OCI-LY3 (cell line): ENCODE results near the gene PPP1R15A.
"Not testable (repeated sequence)": the region's sequence is repeated elsewhere in the genome, so short reads cannot be mapped to it uniquely, and the experiment has no call there.

Experiments used
- H2AFZ ChIP-seq: fragments of 200-600, 300-600 bp; shearing (Covaris generic); 2 replicates; pipeline ENCODE4 v1.6.0; 2014; ENCODE audit warnings: antibody characterized with exemption, low read depth, low read length
- H3K27ac ChIP-seq: fragments of 200-600, 300-600 bp; sonication (generic); 2 replicates; pipeline ENCODE4 v1.5.1; 2014; ENCODE audit warnings: mild to moderate bottlenecking, low read length, moderate library complexity, mixed read lengths
- H3K27me3 ChIP-seq: fragments of 200-600, 300-600 bp; sonication (generic); 2 replicates; pipeline ENCODE4 v1.6.1; 2014; ENCODE audit warnings: low read depth, low read length, mixed read lengths
- H3K36me3 ChIP-seq: fragments of 200-600, 300-600 bp; sonication (generic); replicated peaks from 2 replicates; pipeline ENCODE3; 2014; ENCODE audit warnings: low read depth, low read length, mixed read lengths
- H3K4me1 ChIP-seq: fragments of 300-600, 200-600 bp; sonication (generic); 2 replicates; pipeline ENCODE4 v1.6.1; 2014; ENCODE audit warnings: low read length, mixed read lengths
- H3K4me2 ChIP-seq: fragments of 200-600, 300-600 bp; sonication (generic); 2 replicates; pipeline ENCODE4 v1.6.1; 2014; ENCODE audit warnings: low read length, mixed read lengths
- H3K4me3 ChIP-seq: fragments of 300-600, 200-600 bp; sonication (generic); 2 replicates; pipeline ENCODE4 v1.5.1; 2014; ENCODE audit warnings: antibody characterized with exemption, mild to moderate bottlenecking, low read length, moderate library complexity
- H3K79me2 ChIP-seq: fragments of 300-600, 200-600 bp; shearing (Covaris generic); 2 replicates; pipeline ENCODE4 v1.6.1; 2014; ENCODE audit warnings: mild to moderate bottlenecking, low read length, mixed read lengths
- H3K9ac ChIP-seq: fragments of 300-600, 200-600 bp; shearing (Covaris generic); 2 replicates; pipeline ENCODE4 v1.6.0; 2014; ENCODE audit warnings: mild to moderate bottlenecking, low read length, moderate library complexity
- H3K9me3 ChIP-seq: fragments of 200-600, 300-600 bp; shearing (Covaris generic); 2 replicates; pipeline ENCODE4 v1.6.1; 2014; ENCODE audit warnings: low read length, mixed read lengths; ENCODE audit not compliant: insufficient read depth
- H4K20me1 ChIP-seq: fragments of 200-600, 300-600 bp; sonication (generic); 2 replicates; pipeline ENCODE4 v1.6.1; 2016; ENCODE audit warnings: low read length, mixed read lengths; ENCODE audit not compliant: insufficient read depth
- CTCF ChIP-seq: fragments of 200-600, 300-600 bp; sonication (generic); IDR thresholded peaks from 2 replicates; pipeline ENCODE4 v1.5.1; 2014; ENCODE audit warnings: antibody characterized with exemption, low read length, low read depth
- EZH2phosphoT487 ChIP-seq: fragments of 200-600 bp; shearing (Covaris generic); IDR thresholded peaks from 2 replicates; pipeline ENCODE4 v1.6.1; 2018; ENCODE audit warnings: antibody characterized with exemption, mixed run types, low read depth

The PPP1R15A gene

DNA sequence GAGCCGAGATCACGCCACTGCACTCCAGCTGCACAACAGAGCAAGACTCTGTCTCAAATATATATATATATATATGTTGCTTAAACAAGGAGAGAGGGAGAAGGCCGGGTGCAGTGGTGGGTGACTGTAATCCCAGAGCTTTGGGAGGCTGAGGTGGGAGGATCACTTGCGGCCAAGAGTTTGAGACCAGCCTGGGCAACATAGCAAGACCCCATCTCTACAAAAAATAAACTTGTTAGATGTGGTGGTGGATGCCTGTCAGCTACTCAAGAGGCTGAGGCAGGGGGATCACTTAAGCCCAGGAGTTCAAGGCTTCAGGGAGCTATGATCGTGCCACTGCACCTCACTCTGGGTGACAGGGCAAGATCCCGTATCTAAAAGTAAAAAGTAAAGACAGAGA is 30.6 kb upstream of the PPP1R15A start:
- Histone ChIP-seq H3K4me3 (no peak overlapping the region), H3K27me3 (no peaks in the 10 kb centered on the region), H3K9ac (no peak overlapping the region), H3K27ac (no peak overlapping the region), H3K36me3 (no peaks in the 10 kb centered on the region), H3K9me3 (no peaks in the 10 kb centered on the region), H3K4me2 (no peak overlapping the region), H3K79me2 (no peaks in the 10 kb centered on the region), H3K4me1 (peaks cover 3% of the 10 kb centered on the region), H4K20me1 (no peaks in the 10 kb centered on the region), H2AFZ (no peak overlapping the region)
- no peak for TF ChIP-seq EZH2phosphoT487

DNA sequence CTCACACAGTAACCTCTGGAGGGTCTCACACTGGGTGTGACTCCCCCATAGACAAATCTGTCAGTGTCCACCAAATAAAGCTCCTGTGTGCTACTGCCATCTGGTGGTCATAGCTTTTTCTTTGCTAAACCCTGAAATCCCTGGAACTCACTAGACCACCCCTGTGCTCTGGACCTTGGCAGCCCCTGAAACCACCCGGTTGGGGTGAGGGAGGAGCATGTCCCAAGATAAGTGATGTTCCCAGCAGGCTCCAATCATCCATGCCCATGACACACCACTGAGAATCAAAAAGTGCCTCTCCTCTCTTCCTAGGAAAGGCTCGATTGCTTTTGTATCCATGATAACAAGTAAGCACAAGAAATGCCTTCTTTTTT is 29.4 kb upstream of the PPP1R15A start:
- H3K79me2 ChIP-seq, result no peaks in the 10 kb centered on the region
- no peaks in the 10 kb centered on the region for H3K9me3 ChIP-seq
- H3K36me3 ChIP-seq, result no peaks in the 10 kb centered on the region
- no peak overlapping the region for H3K9ac ChIP-seq
- H2AFZ ChIP-seq, result no peak overlapping the region
- no peak overlapping the region for H3K27ac ChIP-seq
- H3K4me1 ChIP-seq, result no peaks in the 10 kb centered on the region
- no peak overlapping the region for H3K4me3 ChIP-seq
- TF ChIP-seq EZH2phosphoT487 (no peak), CTCF (peak; percentile 92)
- H3K4me2 ChIP-seq, result no peak overlapping the region
- no peaks in the 10 kb centered on the region for H3K27me3 ChIP-seq
- no peaks in the 10 kb centered on the region for H4K20me1 ChIP-seq

- TF ChIP-seq CTCF (no peak), EZH2phosphoT487 (no peak)
- no peaks in the 10 kb centered on the region for H3K4me1 ChIP-seq
- H4K20me1 ChIP-seq, result no peaks in the 10 kb centered on the region
- no peaks in the 10 kb centered on the region for H3K27me3 ChIP-seq
- no peak overlapping the region for H3K9ac ChIP-seq
- H2AFZ ChIP-seq, result no peak overlapping the region
- no peak overlapping the region for H3K4me2 ChIP-seq
- H3K36me3 ChIP-seq, result no peaks in the 10 kb centered on the region
- no peak overlapping the region for H3K4me3 ChIP-seq
- no peaks in the 10 kb centered on the region for H3K9me3 ChIP-seq
- no peaks in the 10 kb centered on the region for H3K79me2 ChIP-seq
- H3K27ac ChIP-seq, result no peak overlapping the region
Observed at GRCh38 chr19:48844472-48844871, 27.7 kb upstream of the PPP1R15A start.

- TF ChIP-seq EZH2phosphoT487 (no peak), CTCF (no peak)
- H3K9ac ChIP-seq, result no peak overlapping the region
Observed at GRCh38 chr19:48845384-48845783, 26.8 kb upstream of the PPP1R15A start.

GRCh38 chr19:48846659-48847058 is 25.6 kb upstream of the PPP1R15A start:
- H4K20me1 ChIP-seq, H3K9me3 ChIP-seq, H3K4me1 ChIP-seq, H3K79me2 ChIP-seq, H3K4me3 ChIP-seq, H2AFZ ChIP-seq, H3K36me3 ChIP-seq, H3K9ac ChIP-seq, H3K27me3 ChIP-seq, H3K4me2 ChIP-seq, H3K27ac ChIP-seq: not testable (repeated sequence)

More at GRCh38 chr19:48845384-48845783, 26.8 kb upstream of the PPP1R15A start:
- no peaks in the 10 kb centered on the region for H3K79me2 ChIP-seq
- no peak overlapping the region for H3K4me3 ChIP-seq
- H3K27ac ChIP-seq, result no peak overlapping the region
- H3K36me3 ChIP-seq, result no peaks in the 10 kb centered on the region
- H3K27me3 ChIP-seq, result no peaks in the 10 kb centered on the region
- no peaks in the 10 kb centered on the region for H3K4me1 ChIP-seq
- no peaks in the 10 kb centered on the region for H4K20me1 ChIP-seq
- no peak overlapping the region for H3K4me2 ChIP-seq
- no peak overlapping the region for H2AFZ ChIP-seq
- H3K9me3 ChIP-seq, result no peaks in the 10 kb centered on the region
